ENCODE measurements around the gene KLK3. TPM values are rescaled to one million over a fixed set of nuclear protein-coding genes. Genes with fewer than 3 reads are reported as not detected.

The KLK3 gene
- total RNA-seq, 5 donors from 2014 or later (not counting 1 experiment from before 2014, with no cell fraction given), result not detected

GRCh38 chr19:50830266-50831025, 24.3 kb upstream of the KLK3 start:
- ChIA-PET POLR2A (no interaction called here), CTCF (no interaction called here)
- Mint-ChIP-seq H3K9me3 (no peaks in the 10 kb centered on the region), H3K27ac (no peak overlapping the region), H3K36me3 (no peaks in the 10 kb centered on the region), H3K27me3 (peaks cover 50 to 64% of the 10 kb centered on the region in 2 donors), H3K4me3 (no peak overlapping the region), H3K4me1 (peaks cover 3 to 7% (median 3%) of the 10 kb centered on the region in 3 donors)
- WGBS (ENCODE audit: insufficient coverage), result 48% methylated on average over 7 of the region's 17 CpGs
- ATAC-seq (replicated peaks in 1 of 4) (no peak), DNase-seq (no peak)
- H3K27me3 ChIP-seq (replicated peaks in 1 of 2; ENCODE audit: control insufficient read depth in 2 of 2, extremely low read depth in 1 of 2, insufficient read depth in 2 of 2, low read length in 1 of 2), result peaks cover 0 to 64% of the 10 kb centered on the region in 2 experiments
- no peak overlapping the region for H3K27ac ChIP-seq (ENCODE audit: low read length)
- H3K9me3 ChIP-seq, result no peaks in the 10 kb centered on the region
- no peaks in the 10 kb centered on the region for H3K36me3 ChIP-seq (ENCODE audit: control insufficient read depth in 2 of 2, extremely low read depth in 1 of 2, insufficient read depth in 1 of 2, low read length in 1 of 2)
- no peak overlapping the region for H3K4me3 ChIP-seq (ENCODE audit: control insufficient read depth in 1 of 2, extremely low read depth in 1 of 2, low read length in 1 of 2)
- H3K4me1 ChIP-seq (ENCODE audit: control insufficient read depth in 1 of 2, extremely low read depth in 1 of 2, insufficient read depth in 2 of 2, low read length in 2 of 2), result peaks cover 0 to 6% of the 10 kb centered on the region in 2 experiments

GRCh38 chr19:50831026-50831396, 23.7 kb upstream of the KLK3 start:
- Mint-ChIP-seq H3K9me3 (no peaks in the 10 kb centered on the region), H3K27ac (no peak overlapping the region), H3K36me3 (no peaks in the 10 kb centered on the region), H3K27me3 (peaks cover 49 to 64% of the 10 kb centered on the region in 2 donors), H3K4me3 (no peak overlapping the region), H3K4me1 (peaks cover 5 to 8% (median 6%) of the 10 kb centered on the region in 3 donors)
- no peak for DNase-seq
- Histone ChIP-seq H3K4me1 (ENCODE audit: control insufficient read depth in 1 of 2, extremely low read depth in 1 of 2, insufficient read depth in 2 of 2, low read length in 2 of 2) (peaks cover 0 to 10% of the 10 kb centered on the region in 2 experiments), H3K27me3 (replicated peaks in 1 of 2; ENCODE audit: control insufficient read depth in 2 of 2, extremely low read depth in 1 of 2, insufficient read depth in 2 of 2, low read length in 1 of 2) (peaks cover 0 to 66% of the 10 kb centered on the region in 2 experiments), H3K4me3 (ENCODE audit: control insufficient read depth in 1 of 2, extremely low read depth in 1 of 2, low read length in 1 of 2) (no peak overlapping the region), H3K27ac (ENCODE audit: low read length) (no peak overlapping the region), H3K9me3 (no peaks in the 10 kb centered on the region), H3K36me3 (ENCODE audit: control insufficient read depth in 2 of 2, extremely low read depth in 1 of 2, insufficient read depth in 1 of 2, low read length in 1 of 2) (no peaks in the 10 kb centered on the region)
- 60% methylated on average over 7 of the region's 7 CpGs for WGBS (ENCODE audit: insufficient coverage)
- ATAC-seq (replicated peaks in 1 of 4), result no peak
- CTCF ChIA-PET, result no interaction called here
- POLR2A ChIA-PET, result no interaction called here

GRCh38 chr19:50832666-50833065, 22.0 kb upstream of the KLK3 start:
- no peaks in the 10 kb centered on the region for H3K9me3 Mint-ChIP-seq
- ATAC-seq (replicated peaks in 1 of 4) (no peak), DNase-seq (no peak)
- H3K4me3 Mint-ChIP-seq, result no peak overlapping the region
- ChIA-PET CTCF (no interaction called here), POLR2A (no interaction called here)
- peak overlapping the region in 1 of 2 donors; percentile 6 for H3K27ac Mint-ChIP-seq
- no peaks in the 10 kb centered on the region for H3K9me3 ChIP-seq
- 78% methylated on average over 7 of the region's 8 CpGs for WGBS (ENCODE audit: insufficient coverage)
- H3K4me3 ChIP-seq (ENCODE audit: control insufficient read depth in 1 of 2, extremely low read depth in 1 of 2, low read length in 1 of 2), result no peak overlapping the region
- peaks cover 0 to 71% of the 10 kb centered on the region in 2 experiments for H3K27me3 ChIP-seq (replicated peaks in 1 of 2; ENCODE audit: control insufficient read depth in 2 of 2, extremely low read depth in 1 of 2, insufficient read depth in 2 of 2, low read length in 1 of 2)
- H3K27ac ChIP-seq (ENCODE audit: low read length), result no peak overlapping the region
- peaks cover 0 to 15% of the 10 kb centered on the region in 2 experiments for H3K4me1 ChIP-seq (ENCODE audit: control insufficient read depth in 1 of 2, extremely low read depth in 1 of 2, insufficient read depth in 2 of 2, low read length in 2 of 2)
- H3K36me3 ChIP-seq (ENCODE audit: control insufficient read depth in 2 of 2, extremely low read depth in 1 of 2, insufficient read depth in 1 of 2, low read length in 1 of 2), result no peaks in the 10 kb centered on the region
- no peaks in the 10 kb centered on the region for H3K36me3 Mint-ChIP-seq
- peaks cover 54 to 66% of the 10 kb centered on the region in 2 donors for H3K27me3 Mint-ChIP-seq
- H3K4me1 Mint-ChIP-seq, result peaks cover 8 to 17% (median 12%) of the 10 kb centered on the region in 3 donors

- no peak for ATAC-seq (replicated peaks in 1 of 4)
- Histone ChIP-seq H3K27me3 (replicated peaks in 1 of 2; ENCODE audit: control insufficient read depth in 2 of 2, extremely low read depth in 1 of 2, insufficient read depth in 2 of 2, low read length in 1 of 2) (peaks cover 0 to 71% of the 10 kb centered on the region in 2 experiments), H3K27ac (ENCODE audit: low read length) (no peak within 1 kb of the TSS), H3K4me1 (ENCODE audit: control insufficient read depth in 1 of 2, extremely low read depth in 1 of 2, insufficient read depth in 2 of 2, low read length in 2 of 2) (peaks cover 0 to 15% of the 10 kb centered on the region in 2 experiments), H3K4me3 (ENCODE audit: control insufficient read depth in 1 of 2, extremely low read depth in 1 of 2, low read length in 1 of 2) (no peak within 1 kb of the TSS), H3K36me3 (ENCODE audit: control insufficient read depth in 2 of 2, extremely low read depth in 1 of 2, insufficient read depth in 1 of 2, low read length in 1 of 2) (no peaks in the 10 kb centered on the region), H3K9me3 (no peaks in the 10 kb centered on the region)
- peaks cover 54 to 63% of the 10 kb centered on the region in 2 donors for H3K27me3 Mint-ChIP-seq
- H3K4me3 Mint-ChIP-seq, result no peak within 1 kb of the TSS
- ChIA-PET CTCF (no interaction called here), POLR2A (no interaction called here)
- no peaks in the 10 kb centered on the region for H3K36me3 Mint-ChIP-seq
- H3K4me1 Mint-ChIP-seq, result peaks cover 8 to 17% (median 14%) of the 10 kb centered on the region in 3 donors
- 71% methylated on average over 7 of the region's 8 CpGs for whole genome bisulfite sequencing (ENCODE audit: insufficient coverage)
- DNase-seq, result no peak
- H3K9me3 Mint-ChIP-seq, result no peaks in the 10 kb centered on the region
- H3K27ac Mint-ChIP-seq, result peak within 1 kb of the TSS in 1 of 2 donors; percentile 6
Observed at GRCh38 chr19:50833117-50833801, 21.5 kb upstream of the KLK3 start, which contains the start of gene KLK15. KLK15 (minus strand) TSS chr19:50833574; CDS start chr19:50831492, 2,082 bp downstream.

GRCh38 chr19:50833802-50834167, 20.9 kb upstream of the KLK3 start:
- Mint-ChIP-seq H3K27me3 (peaks cover 56 to 65% of the 10 kb centered on the region in 2 donors), H3K36me3 (no peaks in the 10 kb centered on the region), H3K4me1 (peaks cover 8 to 17% (median 14%) of the 10 kb centered on the region in 3 donors), H3K27ac (no peak overlapping the region), H3K9me3 (no peaks in the 10 kb centered on the region), H3K4me3 (no peak overlapping the region)
- H3K4me1 ChIP-seq (ENCODE audit: control insufficient read depth in 1 of 2, extremely low read depth in 1 of 2, insufficient read depth in 2 of 2, low read length in 2 of 2), result peaks cover 0 to 15% of the 10 kb centered on the region in 2 experiments
- 90% methylated on average over 6 of the region's 6 CpGs for WGBS (ENCODE audit: insufficient coverage)
- POLR2A ChIA-PET, result no interaction called here
- DNase-seq (no peak), ATAC-seq (replicated peaks in 1 of 4) (no peak)
- no peak overlapping the region for H3K27ac ChIP-seq (ENCODE audit: low read length)
- no peaks in the 10 kb centered on the region for H3K36me3 ChIP-seq (ENCODE audit: control insufficient read depth in 2 of 2, extremely low read depth in 1 of 2, insufficient read depth in 1 of 2, low read length in 1 of 2)
- CTCF ChIA-PET, result no interaction called here
- H3K9me3 ChIP-seq, result no peaks in the 10 kb centered on the region
- peaks cover 0 to 72% of the 10 kb centered on the region in 2 experiments for H3K27me3 ChIP-seq (replicated peaks in 1 of 2; ENCODE audit: control insufficient read depth in 2 of 2, extremely low read depth in 1 of 2, insufficient read depth in 2 of 2, low read length in 1 of 2)
- no peak overlapping the region for H3K4me3 ChIP-seq (ENCODE audit: control insufficient read depth in 1 of 2, extremely low read depth in 1 of 2, low read length in 1 of 2)

GRCh38 chr19:50835103-50835784, 19.5 kb upstream of the KLK3 start:
- peaks cover 8 to 17% (median 14%) of the 10 kb centered on the region in 3 donors for H3K4me1 Mint-ChIP-seq
- POLR2A ChIA-PET, result no interaction called here
- H3K36me3 Mint-ChIP-seq, result no peaks in the 10 kb centered on the region
- Histone ChIP-seq H3K9me3 (no peaks in the 10 kb centered on the region), H3K27me3 (replicated peaks in 1 of 2; ENCODE audit: control insufficient read depth in 2 of 2, extremely low read depth in 1 of 2, insufficient read depth in 2 of 2, low read length in 1 of 2) (peaks cover 0 to 75% of the 10 kb centered on the region in 2 experiments), H3K27ac (ENCODE audit: low read length) (no peak overlapping the region), H3K36me3 (ENCODE audit: control insufficient read depth in 2 of 2, extremely low read depth in 1 of 2, insufficient read depth in 1 of 2, low read length in 1 of 2) (no peaks in the 10 kb centered on the region), H3K4me3 (ENCODE audit: control insufficient read depth in 1 of 2, extremely low read depth in 1 of 2, low read length in 1 of 2) (peak overlapping the region; percentile 56 to 76), H3K4me1 (ENCODE audit: control insufficient read depth in 1 of 2, extremely low read depth in 1 of 2, insufficient read depth in 2 of 2, low read length in 2 of 2) (peaks cover 0 to 15% of the 10 kb centered on the region in 2 experiments)
- H3K27me3 Mint-ChIP-seq, result peaks cover 60 to 63% of the 10 kb centered on the region in 2 donors
- ATAC-seq (replicated peaks in 1 of 4) (peak in 2 of 4 experiments; percentile 5 to 10), DNase-seq (no peak)
- no peak overlapping the region for H3K27ac Mint-ChIP-seq
- H3K4me3 Mint-ChIP-seq, result peak overlapping the region; percentile 73 to 82 (median 79)
- 67% methylated on average over 3 of the region's 13 CpGs for WGBS (ENCODE audit: insufficient coverage)
- no peaks in the 10 kb centered on the region for H3K9me3 Mint-ChIP-seq
- CTCF ChIA-PET, result no interaction called here

All from T-cell (primary cell).